AG09319 (cell line): ENCODE results near the gene RIMBP3C.
A peak's percentile ranks its signal among the peaks of the same experiment; 100 is the strongest.
"Not testable (repeated sequence)": the region's sequence is repeated elsewhere in the genome, so short reads cannot be mapped to it uniquely, and the experiment has no call there.

Source experiments
- DNase-seq: peaks from one replicate; pipeline ENCODE4 v3.0.0-alpha.2; 2010; ENCODE audit warnings: low read depth; ENCODE audit errors: extremely low read depth
- TF ChIP-seq, protein P1 (sequence below): IDR thresholded peaks from 2 replicates; pipeline ENCODE4 v1.5.1; 2011; ENCODE audit warnings: low read depth, mild to moderate bottlenecking, inconsistent platforms, low read length, moderate library complexity

Gene RIMBP3C

GRCh38 chr22:21568347-21569075 lies 17.2 kb upstream of the RIMBP3C start:
- DNase-seq, result no peak
- TF ChIP-seq, protein P1, sequence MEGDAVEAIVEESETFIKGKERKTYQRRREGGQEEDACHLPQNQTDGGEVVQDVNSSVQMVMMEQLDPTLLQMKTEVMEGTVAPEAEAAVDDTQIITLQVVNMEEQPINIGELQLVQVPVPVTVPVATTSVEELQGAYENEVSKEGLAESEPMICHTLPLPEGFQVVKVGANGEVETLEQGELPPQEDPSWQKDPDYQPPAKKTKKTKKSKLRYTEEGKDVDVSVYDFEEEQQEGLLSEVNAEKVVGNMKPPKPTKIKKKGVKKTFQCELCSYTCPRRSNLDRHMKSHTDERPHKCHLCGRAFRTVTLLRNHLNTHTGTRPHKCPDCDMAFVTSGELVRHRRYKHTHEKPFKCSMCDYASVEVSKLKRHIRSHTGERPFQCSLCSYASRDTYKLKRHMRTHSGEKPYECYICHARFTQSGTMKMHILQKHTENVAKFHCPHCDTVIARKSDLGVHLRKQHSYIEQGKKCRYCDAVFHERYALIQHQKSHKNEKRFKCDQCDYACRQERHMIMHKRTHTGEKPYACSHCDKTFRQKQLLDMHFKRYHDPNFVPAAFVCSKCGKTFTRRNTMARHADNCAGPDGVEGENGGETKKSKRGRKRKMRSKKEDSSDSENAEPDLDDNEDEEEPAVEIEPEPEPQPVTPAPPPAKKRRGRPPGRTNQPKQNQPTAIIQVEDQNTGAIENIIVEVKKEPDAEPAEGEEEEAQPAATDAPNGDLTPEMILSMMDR, result no peak

- TF ChIP-seq, protein P1, result no peak
- DNase-seq, result peak; percentile 30
Measured at GRCh38 chr22:21567456-21568346, 16.4 kb upstream of the RIMBP3C start, which contains the start of gene UBE2L3. UBE2L3 (plus strand) TSS chr22:21567714; CDS start chr22:21567745, 31 bp downstream.

- no peak for DNase-seq
- TF ChIP-seq, protein P1, result no peak
Measured at GRCh38 chr22:21564411-21564810, 13.2 kb upstream of the RIMBP3C start.

DNA sequence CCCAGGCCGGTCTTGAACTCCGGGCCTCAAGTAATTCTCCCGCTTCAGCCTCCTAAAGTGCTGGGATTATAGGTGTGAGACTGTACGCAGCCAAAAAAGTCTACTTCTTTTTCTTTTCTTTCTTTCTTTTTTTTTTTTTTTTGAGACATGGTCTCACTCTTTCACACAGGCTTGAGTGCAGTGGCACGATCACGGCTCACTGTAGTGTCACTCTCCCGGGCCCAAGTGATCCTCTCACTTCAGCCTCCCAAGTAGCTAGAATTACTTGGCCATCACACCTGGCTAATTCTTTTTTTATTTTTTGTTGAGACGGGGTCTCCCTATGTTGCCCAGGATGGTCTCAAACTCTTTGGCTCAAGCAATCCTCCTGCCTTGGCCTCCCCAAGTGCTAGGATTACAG lies 12.7 kb upstream of the RIMBP3C start:
- no peak for DNase-seq
- TF ChIP-seq, protein P1, result no peak

DNA sequence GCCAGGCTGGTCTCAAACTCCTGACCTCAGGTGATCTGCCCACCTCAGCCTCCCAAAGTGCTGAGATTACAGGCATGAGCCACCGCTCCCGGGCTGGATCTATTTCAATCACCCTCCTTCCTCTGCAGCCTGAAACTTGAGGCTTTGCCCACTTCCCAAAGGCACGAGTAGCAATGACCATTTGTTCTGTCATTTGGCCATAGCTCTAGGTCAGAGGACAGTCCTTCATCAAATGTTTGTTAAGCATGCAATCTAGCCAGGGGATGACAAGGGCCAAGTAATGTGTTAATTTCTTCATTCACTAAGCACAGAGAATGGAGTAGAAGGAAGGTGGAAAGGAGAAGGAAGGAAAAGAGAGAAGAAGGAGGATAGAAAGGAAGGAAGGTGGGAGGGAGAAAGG lies 9.4 kb upstream of the RIMBP3C start:
- not testable (repeated sequence) for DNase-seq

DNA sequence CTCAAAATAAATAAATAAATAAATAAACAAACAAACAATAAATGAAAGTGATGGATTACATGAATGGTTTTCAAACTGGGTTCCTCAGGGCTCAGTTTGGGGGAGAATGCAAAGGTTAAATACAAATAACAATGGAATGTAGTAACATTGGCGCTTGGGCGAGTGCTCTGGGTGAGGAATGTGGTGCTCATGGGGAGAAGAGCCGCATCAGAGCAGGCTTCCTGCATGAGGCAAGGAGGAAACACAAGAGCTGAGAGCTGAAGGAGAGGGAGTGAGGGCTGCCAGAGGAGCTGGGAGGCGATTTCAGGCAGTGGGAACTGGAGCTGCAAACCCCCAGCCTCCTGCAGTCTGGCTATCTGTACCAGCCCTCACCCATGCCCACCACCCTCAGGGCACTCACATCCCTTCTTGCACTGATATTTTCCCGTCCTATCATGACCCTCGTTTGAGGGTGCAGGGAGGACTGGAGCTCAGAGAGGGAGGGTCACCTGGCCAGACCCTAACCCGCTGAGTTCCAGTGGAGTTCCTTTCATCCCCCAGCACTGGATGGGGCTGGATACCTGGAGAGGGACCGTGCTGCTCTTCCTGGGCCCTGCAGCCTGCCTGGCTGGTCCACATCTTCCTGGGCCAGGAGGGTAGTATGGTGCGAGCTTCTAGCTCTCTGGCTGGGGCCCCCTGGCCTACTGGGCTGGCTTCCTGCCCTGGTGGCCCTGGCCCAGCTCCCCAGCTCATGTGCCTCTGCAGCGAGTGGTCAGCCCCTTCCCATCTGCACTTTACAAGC lies 8.3 kb upstream of the RIMBP3C start:
- not testable (repeated sequence) for DNase-seq

- not testable (repeated sequence) for DNase-seq
Measured at GRCh38 chr22:21550678-21551047, 598 bp downstream of the RIMBP3C start.

DNA sequence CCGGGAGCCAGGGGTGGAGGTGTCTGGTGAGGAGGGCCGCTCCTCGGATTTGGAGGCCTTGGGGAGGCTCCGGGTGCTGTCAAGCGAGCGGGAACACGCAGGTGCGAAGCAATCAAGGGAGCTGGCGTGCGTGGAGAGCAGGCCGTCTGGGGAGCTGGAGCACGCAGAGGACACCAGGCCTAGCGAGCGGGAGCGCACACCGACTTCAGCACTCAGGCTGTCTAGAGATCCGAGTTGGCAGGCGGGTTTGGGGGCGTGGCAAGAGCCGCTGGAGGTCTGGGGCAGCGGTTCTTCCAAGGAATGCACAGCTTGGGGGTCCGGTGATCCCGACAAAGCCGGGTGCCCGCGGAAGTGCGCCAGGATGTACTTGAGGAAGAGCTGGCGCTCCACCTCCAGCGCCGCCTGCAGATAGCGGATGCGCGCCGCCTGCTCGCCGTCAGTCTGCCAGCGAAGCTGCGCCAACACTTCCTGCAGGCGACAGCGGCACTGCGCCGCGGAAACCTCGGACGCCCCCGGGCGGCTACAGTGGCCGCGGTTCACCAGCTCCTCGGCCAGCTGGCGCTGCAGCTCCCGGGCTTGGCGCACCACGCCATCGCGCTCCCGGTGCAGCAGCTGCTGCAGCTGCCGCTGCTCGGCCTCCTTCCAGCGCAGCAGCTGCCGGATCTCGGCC lies 1.1 kb downstream of the RIMBP3C start:
- DNase-seq, result not testable (repeated sequence)

- not testable (repeated sequence) for DNase-seq
Measured at GRCh38 chr22:21549558-21549957, 1.7 kb downstream of the RIMBP3C start.

DNA sequence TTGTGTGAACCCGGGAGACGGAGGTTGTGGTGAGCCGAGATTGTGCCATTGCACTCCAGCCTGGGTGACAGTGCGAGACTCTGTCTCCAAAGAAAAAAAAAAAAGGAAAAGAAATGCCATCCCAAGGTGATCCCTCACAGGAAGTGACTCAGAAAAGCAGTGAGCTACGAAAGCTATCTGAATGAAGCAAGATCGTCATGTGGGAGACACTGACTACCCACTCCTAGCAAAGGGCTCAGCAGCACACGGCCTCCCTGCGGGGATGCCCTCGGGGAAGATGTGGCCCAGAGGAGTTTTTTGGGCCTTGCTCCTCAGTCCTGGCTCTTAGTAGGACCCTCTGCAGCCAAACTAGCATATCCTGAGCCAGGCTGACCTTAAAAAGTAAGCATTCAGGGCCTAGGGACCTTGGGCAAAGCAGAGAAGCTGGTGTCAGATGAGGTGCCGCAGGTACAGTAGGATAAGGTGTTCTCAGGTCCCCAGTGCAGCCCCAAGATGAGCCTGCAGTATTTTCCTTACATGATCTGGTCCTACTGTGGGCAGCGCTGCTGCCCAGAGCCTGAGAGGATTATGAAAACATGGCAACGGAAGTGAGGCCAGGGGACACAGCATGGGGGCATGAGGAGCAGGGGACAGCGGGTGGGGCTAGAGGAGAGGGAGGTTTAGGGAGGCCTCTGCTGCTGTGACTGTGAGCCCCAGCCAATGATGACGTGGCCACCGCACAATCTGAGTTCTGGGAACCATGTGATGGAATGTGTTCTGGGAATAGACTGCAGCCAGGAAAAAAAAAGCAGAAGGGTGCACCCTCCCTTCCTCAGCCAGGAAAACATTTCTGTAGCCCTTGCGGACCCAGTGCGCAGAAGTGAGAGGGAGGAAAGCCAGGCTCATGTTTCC lies 6.6 kb downstream of the RIMBP3C start:
- DNase-seq, result not testable (repeated sequence)

DNA sequence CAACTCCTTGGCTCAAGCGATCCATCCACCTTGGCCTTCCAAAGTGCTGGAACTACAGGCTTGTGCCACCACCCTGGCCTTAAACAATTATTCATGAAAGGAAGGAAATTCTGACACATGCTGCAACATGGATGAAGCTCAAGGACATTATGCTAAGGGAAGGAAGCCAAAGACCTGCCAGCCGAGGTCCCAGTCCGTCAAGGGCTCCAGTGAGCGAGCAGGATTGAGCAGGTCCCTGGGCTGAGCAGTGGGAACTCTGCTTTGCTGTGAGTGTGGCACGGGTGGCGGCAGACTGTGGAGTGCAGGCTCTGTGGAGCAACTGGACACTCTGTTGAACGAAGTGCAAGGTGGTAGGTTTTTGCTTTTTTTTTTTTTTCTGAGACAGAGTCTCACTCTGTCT lies 11.4 kb downstream of the RIMBP3C start:
- DNase-seq, result not testable (repeated sequence)

DNA sequence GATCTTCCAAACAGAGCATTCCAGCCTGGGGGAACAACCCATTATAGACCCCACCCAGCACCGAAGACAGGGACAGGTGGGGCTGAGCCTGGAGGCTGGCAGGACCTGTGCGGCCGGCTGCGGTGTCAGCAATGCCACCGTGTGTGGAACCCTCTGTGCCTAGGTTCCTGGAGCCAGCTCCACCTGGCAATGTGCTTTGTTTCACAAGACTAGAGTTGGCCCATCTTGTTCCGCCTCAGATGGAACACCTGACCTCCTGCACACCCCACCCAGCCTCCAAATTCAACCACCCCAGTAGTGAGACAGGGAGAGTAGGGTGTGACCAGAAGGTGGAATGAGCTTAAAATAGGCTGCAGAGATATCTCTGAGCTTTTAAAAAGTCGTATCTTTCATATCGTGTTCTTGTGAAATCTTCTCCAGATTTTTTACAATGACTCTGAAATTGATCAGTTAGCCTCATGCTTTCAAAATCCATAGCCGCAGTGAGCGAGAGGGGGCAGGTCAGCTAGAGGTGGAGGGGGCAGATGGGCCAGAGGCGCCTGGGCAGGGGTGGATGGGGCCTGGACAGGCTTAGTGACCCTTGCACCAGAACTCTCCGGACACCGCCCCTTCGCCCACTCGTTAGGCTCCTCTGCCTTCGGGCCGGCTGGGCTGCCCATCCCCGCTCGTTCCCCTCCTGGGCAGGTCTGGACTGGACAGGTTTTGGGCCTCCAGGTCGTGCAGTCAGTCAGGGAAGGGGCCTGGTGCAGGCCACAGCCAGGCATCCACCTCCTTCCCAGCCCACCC lies 18.2 kb downstream of the RIMBP3C start:
- not testable (repeated sequence) for DNase-seq
